ENCODE data around the gene VGLL2.
"Not testable (repeated sequence)": the region's sequence is repeated elsewhere in the genome, so short reads cannot be mapped to it uniquely, and the experiment has no call there.

VGLL2 gene

GRCh38 chr6:117265410-117266256 lies at the start of gene VGLL2:
Gene VGLL2 (plus strand): TSS chr6:117265558. CDS start chr6:117265764, 206 bp downstream.
- no peak for DNase-seq (ENCODE audit: low read depth)

GRCh38 chr6:117222861-117223260 lies 42.5 kb upstream of the VGLL2 start:
- DNase-seq (ENCODE audit: low read depth): no peak

- DNase-seq (ENCODE audit: low read depth): no peak
These were observed 38.6 kb upstream of the VGLL2 start for GRCh38 chr6:117226778-117227177.

- DNase-seq (ENCODE audit: low read depth): no peak
These were observed 38.0 kb upstream of the VGLL2 start for GRCh38 chr6:117227245-117227962.

- DNase-seq (ENCODE audit: low read depth): no peak
These were observed 37.2 kb upstream of the VGLL2 start for GRCh38 chr6:117228202-117228601.

GRCh38 chr6:117229870-117230269 lies 35.5 kb upstream of the VGLL2 start:
- no peak for DNase-seq (ENCODE audit: low read depth)

- DNase-seq (ENCODE audit: low read depth): no peak
These were observed 33.9 kb upstream of the VGLL2 start for GRCh38 chr6:117231466-117231865.

- DNase-seq (ENCODE audit: low read depth): no peak
These were observed 33.2 kb upstream of the VGLL2 start for GRCh38 chr6:117232196-117232595.

- no peak for DNase-seq (ENCODE audit: low read depth)
These were observed 32.2 kb upstream of the VGLL2 start for GRCh38 chr6:117233145-117233544.

GRCh38 chr6:117237561-117237960 lies 27.8 kb upstream of the VGLL2 start:
- no peak for DNase-seq (ENCODE audit: low read depth)

- not testable (repeated sequence) for DNase-seq (ENCODE audit: low read depth)
These were observed 20.8 kb upstream of the VGLL2 start for GRCh38 chr6:117244571-117244970.

- DNase-seq (ENCODE audit: low read depth): not testable (repeated sequence)
These were observed 20.4 kb upstream of the VGLL2 start for GRCh38 chr6:117244979-117245378.

GRCh38 chr6:117253785-117254184 lies 11.6 kb upstream of the VGLL2 start:
- no peak for DNase-seq (ENCODE audit: low read depth)

GRCh38 chr6:117262799-117263198 lies 2.6 kb upstream of the VGLL2 start:
- DNase-seq (ENCODE audit: low read depth): no peak

GRCh38 chr6:117263353-117263927 lies 1.9 kb upstream of the VGLL2 start:
- no peak for DNase-seq (ENCODE audit: low read depth)

GRCh38 chr6:117264369-117264691 lies 1.0 kb upstream of the VGLL2 start:
- no peak for DNase-seq (ENCODE audit: low read depth)

GRCh38 chr6:117264692-117265409 lies 507 bp upstream of the VGLL2 start:
- DNase-seq (ENCODE audit: low read depth): no peak

GRCh38 chr6:117266257-117267053 lies 1.1 kb downstream of the VGLL2 start:
- no peak for DNase-seq (ENCODE audit: low read depth)

- DNase-seq (ENCODE audit: low read depth): no peak
These were observed 1.6 kb downstream of the VGLL2 start for GRCh38 chr6:117267054-117267347.

GRCh38 chr6:117267766-117268534 lies 2.6 kb downstream of the VGLL2 start:
- no peak for DNase-seq (ENCODE audit: low read depth)

GRCh38 chr6:117268924-117269323 lies 3.6 kb downstream of the VGLL2 start:
- DNase-seq (ENCODE audit: low read depth): no peak
